D721Med (cell line): Measurements from ENCODE around the gene IL5RA.

Experiments used
- DNase-seq: peaks from one replicate; pipeline ENCODE4 v3.0.0; 2011; ENCODE audit warnings: low spot score; ENCODE audit not compliant: insufficient read length
- FAIRE-seq: peaks from 2 replicates; lab custom pipeline; 2011; peaks lifted over from hg19 to GRCh38; lab: Jason Lieb, UNC
- TF ChIP-seq, protein P1 (sequence below): IDR thresholded peaks from 2 replicates; pipeline ENCODE4 v1.5.1; 2012; ENCODE audit warnings: mild to moderate bottlenecking, control low read depth; ENCODE audit not compliant: insufficient read depth; ENCODE audit errors: missing control alignments

Gene IL5RA

DNA sequence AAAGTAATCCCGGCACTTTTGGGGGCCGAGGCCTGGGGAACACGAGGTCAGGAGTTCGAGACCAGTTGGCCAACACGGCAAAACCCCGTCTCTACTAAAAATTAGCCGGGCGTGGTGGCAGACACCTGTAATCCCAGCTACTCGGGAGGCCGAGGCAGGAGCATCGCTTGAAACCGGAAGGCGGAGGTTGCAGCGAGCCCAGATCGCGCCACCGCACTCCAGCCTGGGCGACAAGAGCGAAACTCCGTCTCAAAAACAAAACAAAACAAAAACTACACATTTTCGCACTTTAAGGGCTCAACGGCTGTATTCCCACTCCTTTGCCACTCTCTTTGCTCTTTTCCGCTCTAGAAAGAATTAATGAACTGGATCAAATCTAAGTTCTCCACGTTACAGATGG lies 15.8 kb upstream of the IL5RA start:
- TF ChIP-seq, protein P1, sequence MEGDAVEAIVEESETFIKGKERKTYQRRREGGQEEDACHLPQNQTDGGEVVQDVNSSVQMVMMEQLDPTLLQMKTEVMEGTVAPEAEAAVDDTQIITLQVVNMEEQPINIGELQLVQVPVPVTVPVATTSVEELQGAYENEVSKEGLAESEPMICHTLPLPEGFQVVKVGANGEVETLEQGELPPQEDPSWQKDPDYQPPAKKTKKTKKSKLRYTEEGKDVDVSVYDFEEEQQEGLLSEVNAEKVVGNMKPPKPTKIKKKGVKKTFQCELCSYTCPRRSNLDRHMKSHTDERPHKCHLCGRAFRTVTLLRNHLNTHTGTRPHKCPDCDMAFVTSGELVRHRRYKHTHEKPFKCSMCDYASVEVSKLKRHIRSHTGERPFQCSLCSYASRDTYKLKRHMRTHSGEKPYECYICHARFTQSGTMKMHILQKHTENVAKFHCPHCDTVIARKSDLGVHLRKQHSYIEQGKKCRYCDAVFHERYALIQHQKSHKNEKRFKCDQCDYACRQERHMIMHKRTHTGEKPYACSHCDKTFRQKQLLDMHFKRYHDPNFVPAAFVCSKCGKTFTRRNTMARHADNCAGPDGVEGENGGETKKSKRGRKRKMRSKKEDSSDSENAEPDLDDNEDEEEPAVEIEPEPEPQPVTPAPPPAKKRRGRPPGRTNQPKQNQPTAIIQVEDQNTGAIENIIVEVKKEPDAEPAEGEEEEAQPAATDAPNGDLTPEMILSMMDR = no peak
- no peak for FAIRE-seq
- DNase-seq = no peak

DNA sequence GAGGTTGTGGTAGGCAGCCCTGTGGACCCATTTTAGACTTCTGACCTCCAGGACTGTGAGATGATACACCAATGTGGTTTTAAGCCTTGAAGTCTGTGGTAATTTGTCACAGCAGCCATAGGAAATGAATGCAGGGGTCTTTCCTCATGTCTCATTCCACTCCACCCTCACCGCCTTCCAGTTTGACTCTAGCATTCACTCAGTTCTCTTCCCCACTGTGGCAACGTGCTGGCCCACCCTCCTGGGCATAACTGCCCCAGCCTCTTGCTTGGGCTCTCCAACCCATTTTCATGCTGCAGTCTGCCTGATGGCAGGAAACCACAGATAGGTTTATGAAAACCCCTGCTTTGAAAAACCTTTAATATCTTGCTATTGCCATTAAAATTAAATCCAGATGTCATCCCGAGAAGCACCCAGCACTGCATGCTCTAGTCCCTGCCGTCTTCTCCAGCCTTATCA lies 9.2 kb upstream of the IL5RA start:
- TF ChIP-seq, protein P1 = no peak
- FAIRE-seq = no peak
- DNase-seq = no peak

DNA sequence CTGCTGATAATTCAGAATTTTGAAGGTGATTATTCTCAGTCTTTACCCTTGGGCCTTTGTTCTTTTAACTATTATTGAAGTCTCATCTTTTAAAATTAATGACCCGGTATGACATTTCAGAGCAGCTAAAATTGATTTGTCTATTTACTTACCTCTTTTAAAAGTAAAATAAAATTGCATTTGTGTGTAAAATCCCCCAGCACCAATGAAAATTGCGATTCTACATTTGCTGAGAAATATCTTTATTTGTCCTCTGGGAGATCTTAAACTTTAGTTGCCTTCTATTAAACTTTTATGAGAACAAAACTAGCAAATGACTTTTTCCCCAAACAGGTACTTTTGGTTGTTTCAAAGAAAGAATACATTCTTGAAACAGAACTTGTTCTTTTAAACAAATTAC lies 7.5 kb upstream of the IL5RA start:
- TF ChIP-seq, protein P1 = no peak
- DNase-seq (no peak), FAIRE-seq (no peak)

DNA sequence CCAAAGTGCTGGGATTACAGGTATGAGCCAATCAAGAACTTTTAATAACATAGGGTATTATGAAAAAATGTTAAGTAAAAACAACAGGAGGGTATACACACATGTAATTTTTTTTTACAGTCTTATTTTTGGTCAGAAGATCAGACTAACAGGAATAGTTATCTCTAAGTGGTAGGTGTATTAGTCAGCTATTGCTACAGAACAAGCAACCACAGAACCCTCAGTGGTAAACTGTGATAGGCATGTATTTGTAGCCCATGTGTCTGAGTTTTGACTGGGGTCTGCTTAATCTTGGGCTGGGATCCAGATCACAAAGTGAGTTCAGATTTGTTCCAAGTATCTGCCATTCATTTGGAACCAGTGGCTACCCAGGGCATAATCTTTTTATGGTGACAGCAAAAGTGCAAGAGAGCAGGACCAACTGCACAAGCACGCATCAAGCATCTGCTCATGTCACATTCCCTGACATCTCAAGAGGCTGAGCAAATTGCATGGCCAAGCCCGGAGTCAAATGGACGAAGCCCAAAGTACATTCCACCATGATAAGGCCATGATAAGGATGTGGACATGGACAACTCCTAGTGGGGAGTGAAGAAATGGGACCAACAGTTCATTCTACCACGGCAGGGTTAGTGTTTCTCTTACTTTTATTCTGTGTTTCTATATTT lies 3.0 kb upstream of the IL5RA start:
- no peak for FAIRE-seq
- TF ChIP-seq, protein P1 = no peak

DNA sequence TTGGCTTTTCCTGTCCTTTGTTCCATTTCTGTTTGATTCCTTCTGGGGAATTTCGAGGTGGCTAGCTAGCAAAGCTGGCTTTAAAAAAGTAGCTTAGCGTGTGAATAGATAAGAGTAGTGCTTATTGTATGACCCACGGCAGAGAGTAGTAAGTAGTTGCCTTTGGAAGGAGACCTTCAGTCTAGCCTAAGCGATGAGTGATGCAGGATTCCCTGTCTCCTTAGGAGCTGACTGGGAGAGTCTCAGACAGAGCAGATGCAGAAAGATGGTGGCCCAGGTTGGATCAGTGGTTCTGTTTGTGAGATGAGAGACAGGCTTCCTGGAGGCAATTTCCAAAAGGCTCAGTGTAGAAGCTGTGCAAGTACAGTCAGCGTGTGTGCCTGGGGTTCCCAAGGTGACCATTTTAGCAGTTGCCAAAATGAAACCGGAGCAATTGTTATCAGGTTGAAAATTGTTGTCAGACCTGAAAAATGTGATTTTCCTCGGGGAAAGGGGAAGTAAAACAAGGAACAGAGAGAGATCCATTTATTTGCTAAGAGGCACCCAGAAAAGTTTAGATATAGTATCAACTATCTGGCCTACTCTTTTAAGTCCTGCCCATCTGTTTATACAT lies 681 bp upstream of the IL5RA start:
- TF ChIP-seq, protein P1 = no peak
- FAIRE-seq = no peak
- DNase-seq = no peak

More for the DNA sequence above, 3.0 kb upstream of the IL5RA start:
- DNase-seq = no peak

DNA sequence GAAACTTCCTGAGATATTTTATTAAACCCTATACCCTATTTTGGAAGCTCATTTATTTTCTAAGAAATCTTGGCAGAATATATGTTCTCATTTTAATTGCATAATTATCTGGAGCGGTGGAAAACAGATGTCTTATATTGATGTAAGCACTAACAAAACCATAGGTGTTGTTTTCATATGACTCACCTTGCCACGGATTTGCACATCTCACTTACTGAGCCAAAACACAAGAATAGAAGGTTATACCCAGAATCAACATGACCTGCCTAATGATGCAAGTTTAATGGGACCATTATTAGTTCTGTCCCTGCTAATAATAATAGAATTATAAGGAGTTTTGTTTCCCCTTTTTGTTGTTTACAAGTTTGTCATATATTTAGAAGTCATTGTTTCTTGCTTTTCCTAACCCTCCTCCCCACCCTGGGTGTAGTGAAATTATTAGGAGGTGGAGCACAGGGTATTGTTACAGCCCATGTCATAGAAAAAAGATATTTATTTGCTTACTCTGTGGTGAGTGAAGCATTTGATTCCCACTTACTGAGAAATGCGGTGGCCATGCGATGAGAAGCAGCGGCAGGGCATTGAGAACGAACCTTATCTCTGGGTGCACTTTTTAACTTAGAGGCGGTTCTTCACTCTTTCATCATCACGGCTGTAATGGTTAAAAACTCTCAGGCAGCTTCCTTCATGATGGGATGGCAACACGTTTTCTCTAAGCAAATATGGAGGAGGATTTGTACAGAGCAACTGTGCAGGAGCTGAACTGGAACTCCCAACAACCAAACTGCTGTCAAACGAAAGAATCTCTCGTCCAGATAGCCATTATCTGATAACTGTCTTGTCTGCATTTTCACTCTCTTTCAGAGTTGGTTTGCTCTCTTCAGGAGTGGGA lies 521 bp downstream of the IL5RA start:
- TF ChIP-seq, protein P1 = no peak
- DNase-seq (no peak), FAIRE-seq (no peak)
